Retina (tissue), 1 donor: Measurements from ENCODE around the gene RALGPS2.
"Not testable (repeated sequence)": the region's sequence is repeated elsewhere in the genome, so short reads cannot be mapped to it uniquely, and the experiment has no call there.

Source experiments
- DNase-seq: peaks from one replicate; pipeline ENCODE4 v3.0.0-alpha.2; 2016

RALGPS2 gene

DNA sequence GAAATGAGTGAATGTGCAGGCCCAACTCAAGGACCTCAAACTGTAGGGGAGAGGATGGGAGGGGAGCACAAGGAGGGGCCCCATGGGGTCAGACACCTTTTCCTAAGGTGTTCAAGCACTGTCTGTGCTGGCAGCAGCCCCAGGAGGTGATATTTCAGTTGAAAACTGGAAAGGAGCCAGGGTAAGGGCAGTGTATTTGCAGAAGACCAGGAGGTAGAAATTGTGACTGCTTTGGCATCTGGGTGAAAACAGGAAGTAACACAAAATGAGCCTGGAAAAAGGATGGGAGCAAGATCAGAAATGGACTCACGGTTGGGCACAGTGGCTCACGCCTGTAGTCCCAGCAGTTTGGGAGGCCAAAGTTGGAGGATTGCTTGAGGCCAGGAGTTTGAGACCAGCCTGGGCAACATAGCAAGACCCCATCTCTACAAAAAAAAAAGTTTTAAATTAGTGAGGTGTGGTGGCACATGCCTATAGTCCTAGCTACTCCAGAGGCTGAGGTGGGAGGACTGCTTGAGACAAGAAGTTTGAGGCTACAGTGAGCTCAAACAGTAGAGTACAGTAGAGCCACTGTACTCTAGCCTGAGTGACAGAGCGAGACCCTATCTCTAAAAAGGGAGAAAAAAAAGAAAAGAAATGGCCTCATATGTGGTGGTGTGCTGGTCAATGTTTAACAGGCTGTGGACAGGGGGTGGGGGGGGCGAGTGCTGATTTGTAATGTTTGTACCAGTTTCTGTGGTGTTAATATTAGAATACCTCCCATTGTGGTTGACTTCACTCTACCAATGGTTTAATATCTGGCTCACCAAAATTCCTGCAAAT is 222.0 kb downstream of the RALGPS2 start:
- no peak for DNase-seq

DNA sequence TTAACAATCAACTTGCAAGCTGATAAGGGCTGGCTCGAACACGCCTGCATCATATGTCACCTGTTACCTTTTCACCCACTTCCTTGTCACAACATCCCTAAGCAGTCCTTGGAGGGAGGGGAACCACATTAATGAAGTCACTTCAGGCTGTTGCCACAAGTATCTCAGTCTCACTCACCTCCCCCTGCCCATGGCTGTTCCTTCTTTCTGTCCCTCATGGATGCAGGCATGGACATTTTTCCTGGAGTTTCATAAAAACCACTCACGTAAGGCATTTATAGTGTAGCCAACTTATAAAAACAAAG is 222.6 kb downstream of the RALGPS2 start:
- no peak for DNase-seq

DNA sequence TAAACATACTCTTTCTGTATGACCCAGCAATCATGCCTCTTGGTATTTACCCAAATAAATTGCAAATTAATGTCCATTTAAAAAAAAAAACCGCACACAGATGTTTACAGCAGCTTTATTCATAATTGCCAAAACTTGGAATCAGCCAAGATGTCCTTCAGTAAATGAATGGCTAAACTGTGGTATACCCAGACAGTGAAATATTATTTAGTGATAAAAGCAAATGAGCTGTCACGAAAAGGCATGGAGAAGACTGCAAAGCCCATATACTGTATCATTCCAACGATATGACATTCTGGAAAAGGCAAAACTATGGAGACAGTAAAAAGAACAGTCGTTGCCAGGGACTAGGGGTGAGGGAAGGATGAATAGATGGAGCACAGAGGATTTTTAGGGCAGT is 223.6 kb downstream of the RALGPS2 start:
- DNase-seq, result no peak

DNA sequence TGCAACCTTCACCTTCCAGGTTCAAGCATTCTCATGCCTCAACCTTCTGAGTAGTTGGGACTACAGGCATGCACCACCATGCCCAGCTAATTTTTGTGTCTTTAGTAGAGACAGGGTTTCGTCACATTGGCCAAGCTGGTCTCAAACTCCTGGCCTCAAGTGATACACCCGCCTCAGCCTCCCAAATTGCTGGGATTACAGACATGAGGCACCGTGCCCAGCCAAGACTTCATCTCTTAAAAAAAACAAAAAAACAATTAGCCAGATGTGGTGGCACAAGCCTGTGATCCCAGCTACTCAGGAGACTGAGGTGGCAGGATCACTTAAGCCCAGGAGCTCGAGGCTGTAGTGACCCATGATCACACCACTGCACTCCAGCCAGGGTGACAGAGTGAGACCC is 224.8 kb downstream of the RALGPS2 start:
- not testable (repeated sequence) for DNase-seq

DNA sequence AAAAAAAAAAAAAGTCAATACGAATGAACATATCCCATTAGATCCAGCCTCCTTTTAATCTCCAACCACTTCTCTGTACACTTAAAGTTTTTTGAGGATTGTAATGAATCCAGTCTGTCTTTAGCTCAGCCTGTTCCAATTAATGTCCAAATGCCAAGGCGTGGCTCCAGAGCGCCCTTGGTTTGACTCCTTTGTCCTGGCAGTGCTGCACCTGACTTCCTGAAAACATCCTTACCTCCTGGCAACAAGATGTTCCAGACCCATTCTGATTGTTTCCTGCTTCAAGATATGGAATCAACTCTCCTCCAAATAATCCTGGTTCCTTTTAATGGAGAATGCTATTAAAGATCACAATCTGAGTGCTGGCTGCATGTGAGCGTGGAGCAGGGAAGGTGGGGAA is 226.6 kb downstream of the RALGPS2 start:
- no peak for DNase-seq

DNA sequence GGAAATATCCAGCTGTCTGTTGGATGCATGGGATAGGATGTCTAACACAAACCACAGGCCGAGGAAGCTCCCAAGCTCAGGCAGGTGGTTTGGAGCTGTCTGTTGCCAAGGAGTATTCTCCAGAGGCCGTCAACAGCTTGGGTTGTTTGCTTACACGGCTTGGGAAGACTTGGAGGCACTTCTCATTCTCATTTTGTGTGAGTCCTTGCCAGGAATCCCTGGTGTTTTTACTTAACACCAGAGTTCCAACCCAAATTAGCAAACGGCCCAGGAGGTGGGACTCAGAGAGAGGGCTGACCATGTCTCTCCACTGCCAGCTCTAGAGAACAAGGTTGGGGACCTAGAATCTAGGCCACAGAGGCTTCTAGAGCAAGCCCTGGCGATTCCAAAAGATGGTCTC is 228.0 kb downstream of the RALGPS2 start:
- DNase-seq, result no peak

DNA sequence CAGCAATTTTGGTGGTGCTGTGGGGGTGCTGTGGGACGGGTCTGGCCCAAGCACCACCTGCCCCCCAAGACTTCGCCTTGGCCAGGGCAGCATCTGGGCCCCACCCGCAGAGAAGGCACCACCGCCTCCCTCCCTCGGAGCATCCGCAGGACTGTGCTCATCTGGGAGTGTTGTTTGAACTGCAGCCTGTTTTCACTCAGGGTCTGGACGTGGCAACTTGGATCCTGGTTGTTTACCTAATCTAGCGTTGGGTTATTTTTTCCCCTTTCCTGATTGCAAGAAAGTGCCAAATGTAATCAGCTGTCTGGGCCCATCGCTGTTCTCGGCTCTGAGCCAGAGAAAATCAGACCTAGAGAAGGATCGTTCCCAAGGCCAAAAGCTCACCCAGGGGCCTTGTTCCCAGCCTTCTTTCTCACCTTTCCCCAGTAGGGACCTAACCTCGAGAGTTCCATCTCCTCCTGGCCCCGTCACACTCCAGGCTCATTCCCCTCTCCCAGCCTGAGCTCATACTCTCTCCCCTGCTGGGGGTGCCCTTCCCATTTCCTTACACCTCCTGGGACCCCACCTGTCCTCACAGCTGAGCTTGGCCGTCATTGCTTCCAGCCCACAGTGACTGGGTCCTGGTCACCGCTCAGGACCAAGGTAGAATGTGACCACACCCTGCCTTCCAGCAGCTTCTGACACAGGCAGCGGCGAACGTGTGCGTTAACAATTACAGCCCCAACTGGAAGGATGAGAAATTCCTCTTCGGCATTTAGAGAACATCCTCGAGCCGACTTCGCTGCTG is 228.7 kb downstream of the RALGPS2 start:
- no peak for DNase-seq

DNA sequence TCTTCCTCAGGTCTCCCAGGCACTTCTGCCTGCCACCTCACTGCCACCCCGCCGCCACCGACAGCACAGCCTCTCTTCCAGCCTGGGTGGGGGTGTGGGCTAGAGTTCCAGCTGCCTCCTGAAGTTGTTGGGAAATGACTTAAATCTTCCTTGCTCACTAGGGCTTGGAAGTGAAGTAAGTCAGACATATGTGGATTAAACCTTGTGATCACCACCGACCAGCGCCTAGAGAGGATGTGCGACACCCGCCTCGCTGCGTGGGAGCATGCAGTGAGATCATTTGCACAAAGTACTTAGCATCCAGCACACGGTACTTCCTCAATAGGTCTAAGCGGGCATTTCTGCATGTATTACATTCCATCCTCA is 229.3 kb downstream of the RALGPS2 start:
- no peak for DNase-seq

DNA sequence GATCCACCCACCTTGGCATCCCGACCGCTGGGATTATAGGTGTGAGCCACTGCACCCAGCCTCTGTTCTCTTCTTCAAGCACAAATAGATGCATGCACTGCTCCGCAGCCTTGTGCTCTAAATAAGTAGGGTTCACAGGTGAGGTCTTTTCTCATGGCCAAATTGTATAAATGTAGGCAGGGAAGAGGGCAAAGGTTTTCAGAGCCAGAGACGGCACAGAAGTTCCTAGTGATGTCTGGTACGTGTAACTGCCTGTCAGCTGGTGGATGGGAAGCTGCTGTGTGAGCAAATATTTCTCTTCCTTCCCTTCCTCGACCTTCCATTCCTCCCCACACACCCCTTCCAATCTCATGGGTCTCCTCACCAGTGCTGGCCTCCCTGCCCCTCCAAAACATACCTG is 229.9 kb downstream of the RALGPS2 start:
- DNase-seq, result no peak

DNA sequence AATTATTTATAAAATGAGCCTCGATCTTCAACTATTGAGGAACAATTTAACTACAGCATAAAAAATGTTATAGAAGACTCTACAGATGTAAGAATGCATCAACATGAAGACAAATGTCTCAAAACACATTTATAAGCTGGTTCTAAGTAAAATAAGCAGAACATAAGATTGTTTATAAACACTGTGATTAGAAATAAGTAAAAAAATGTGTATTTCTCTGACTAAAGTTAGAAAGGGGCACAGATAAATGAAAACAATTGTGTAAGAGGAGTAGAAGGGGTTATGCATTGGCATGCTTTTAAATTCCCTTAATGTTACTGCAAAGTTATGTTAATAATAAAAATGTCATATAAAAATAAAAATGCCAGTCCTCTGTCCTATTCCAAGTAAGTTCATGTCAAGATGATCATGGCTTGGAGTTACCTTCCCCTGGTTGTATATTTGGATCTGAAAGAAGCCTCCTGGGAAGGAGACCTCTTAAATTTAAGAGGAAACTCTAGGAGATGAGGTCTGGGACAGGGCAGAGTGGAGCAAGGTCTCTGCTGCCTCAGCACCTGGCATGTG is 230.4 kb downstream of the RALGPS2 start:
- DNase-seq, result no peak

DNA sequence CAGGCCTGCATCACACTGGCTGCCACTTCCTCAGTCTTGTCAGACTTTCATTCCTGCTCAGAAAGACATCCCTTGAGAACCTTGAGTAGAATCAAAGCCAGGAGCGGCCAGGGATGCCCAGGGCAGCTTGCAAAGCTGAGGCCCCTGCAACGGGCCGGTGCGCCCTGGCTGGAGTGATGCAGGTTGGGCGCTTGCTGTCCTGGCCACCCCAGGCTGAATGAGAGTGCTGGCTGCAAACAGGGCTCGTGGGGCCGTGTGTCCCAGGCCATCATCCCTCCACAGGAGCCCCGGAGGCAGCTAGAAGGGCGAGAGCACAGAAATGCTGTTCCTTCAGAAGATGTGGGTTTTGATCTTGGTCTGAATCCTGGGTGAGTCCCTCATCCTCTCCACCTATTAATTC is 233.4 kb downstream of the RALGPS2 start:
- DNase-seq, result peak; percentile 31

DNA sequence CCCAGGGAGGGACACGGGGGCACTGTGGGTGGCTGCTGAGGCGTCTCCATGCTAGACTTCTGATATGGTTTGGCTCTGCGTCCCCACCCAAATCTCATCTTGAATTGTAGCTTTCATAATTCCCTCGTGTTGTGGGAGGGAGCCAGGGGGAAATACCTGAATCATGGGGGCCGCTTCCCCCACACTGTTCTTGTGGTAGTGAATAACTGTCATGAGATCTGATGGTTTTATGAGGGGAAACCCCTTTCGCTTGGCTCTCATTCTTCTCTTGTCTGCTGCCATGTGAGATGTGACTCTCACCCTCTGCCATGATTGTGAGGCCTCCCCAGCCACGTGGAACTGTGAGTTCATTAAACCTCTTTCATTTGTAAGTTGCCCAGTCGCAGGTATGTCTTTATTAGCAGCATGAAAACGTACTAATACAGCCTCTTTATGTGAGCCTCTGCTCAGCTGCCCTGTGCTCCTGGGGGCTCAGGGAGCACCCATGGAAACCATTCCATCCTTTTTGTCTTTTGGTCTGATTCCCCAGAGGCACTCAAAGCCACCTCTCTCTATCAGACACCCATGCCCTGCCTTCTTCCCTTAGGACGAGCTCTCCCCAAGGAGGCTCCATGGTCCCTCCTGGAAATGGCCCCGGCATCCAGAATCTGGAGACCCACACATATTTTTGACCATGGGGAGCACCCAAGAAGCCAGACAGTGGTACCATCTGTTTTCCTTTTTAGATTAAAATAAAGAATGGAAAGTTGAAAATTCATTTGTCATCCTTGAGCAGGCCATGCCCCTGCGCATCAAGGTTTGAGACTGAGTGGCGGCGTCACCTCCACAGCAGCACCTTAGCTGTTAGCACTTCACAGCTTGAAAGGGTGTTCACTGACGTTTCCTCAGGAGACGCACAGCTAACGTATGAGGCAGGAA is 234.8 kb downstream of the RALGPS2 start:
- DNase-seq, result no peak

DNA sequence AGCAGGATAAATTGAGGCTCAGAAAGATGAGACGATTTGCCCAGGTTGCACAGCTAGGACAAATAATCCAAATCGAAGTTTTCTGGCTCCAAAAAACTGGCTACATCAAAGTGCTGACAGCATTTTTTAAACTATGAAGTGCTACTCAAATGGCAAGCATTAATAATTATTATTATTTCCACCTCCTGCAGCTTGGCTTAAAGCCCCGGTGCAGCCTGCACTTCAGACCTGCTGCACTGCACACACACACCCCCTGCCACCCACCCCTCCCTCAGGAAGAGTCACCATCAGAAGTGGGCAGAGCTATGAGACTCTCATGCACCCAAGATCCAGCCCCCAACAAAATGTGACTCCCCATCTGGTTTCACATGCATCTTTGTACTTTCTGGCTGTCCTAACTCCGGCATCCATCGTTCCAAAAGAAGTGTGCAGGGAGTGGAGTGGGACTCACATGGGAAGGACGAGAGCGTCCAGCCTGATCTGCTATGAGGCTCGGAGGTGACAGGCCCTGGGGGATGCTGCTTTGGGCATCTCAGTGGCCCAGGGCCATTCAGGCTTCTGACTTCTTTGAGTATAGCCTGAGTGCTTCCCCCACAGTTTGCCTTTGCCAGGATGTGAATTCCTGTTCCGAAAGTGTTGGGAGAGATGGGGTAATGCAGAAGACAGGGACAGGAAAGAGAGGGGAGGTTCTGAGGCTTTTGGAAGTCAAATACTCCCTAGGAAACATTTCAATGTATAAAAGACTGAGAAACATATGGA is 235.6 kb downstream of the RALGPS2 start:
- DNase-seq, result no peak

DNA sequence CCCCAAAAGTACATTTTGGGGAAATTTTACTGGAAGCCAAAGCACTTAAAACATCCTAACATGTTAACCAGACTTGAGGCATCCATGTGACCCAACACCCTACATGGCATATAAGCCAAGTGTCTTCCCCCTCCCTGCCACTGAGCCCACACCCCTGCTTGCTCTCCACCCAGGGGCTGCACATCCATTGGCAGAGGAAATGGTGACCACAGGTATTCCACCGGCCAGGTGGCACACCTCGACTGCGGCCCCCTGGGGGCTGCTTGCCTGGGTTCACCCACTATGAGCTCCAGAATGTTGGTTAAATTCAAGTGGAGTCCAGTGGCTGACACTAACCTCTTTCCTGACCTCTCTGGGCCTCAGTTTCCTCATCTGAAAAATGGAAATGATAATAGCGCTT is 236.3 kb downstream of the RALGPS2 start:
- DNase-seq, result no peak

DNA sequence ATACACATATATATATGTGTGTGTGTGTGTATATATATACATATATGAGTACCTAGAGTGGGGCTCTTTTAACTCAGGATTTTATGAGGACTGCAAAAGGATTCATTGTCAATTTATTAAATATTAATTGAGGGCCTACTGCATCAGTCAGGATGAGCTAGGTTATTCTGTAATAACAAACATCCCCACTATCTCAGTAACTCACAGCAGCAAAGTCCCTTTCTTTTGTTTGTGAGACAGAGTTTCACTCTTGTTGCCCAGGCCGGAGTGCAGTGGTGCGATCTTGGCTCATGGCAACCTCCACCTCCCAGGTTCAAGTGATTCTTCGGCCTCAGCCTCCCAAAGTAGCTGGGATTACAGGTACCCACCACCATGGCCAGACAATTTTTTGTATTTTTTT is 236.8 kb downstream of the RALGPS2 start:
- no peak for DNase-seq

DNA sequence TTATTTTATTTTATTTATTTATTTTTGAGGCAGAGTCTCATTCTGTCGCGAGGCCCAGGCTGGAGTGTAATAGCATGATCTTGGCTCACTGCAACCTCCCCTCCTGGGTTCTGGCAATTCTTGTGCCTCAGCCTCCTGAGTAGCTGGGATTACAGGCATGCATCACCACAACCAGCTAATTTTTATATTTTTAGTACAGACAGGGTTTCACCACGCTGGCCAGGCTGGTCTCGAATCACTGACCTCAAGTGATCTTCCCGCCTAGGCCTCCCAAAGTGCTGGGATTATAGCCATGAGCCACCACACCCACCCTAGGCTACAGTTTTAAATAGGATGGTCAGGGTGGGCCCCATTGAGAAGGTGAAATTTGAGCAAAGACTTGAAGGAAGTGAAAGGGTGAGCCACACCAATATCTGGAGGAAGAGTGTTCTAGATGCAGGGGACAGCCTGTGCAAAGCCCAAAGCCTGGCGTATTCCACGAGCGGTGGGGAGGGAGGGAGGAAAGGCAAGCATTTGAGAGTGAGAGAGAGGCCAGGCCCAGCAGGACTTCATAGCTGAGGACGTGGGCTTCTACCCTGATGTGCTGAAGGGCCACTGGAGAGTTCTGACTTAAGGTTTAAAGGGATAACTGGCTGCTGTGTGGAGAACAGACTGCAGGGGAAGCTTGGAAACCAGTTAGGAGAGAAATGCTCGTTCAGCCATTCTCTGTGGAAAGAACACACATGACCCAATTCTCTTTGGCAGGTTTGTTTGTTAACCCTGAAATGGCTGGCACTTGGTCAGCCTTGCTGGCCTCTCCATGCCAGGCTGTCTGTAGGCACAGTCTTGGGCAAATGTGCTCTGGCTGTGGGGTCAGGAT is 238.0 kb downstream of the RALGPS2 start:
- peak; percentile 55 for DNase-seq

DNA sequence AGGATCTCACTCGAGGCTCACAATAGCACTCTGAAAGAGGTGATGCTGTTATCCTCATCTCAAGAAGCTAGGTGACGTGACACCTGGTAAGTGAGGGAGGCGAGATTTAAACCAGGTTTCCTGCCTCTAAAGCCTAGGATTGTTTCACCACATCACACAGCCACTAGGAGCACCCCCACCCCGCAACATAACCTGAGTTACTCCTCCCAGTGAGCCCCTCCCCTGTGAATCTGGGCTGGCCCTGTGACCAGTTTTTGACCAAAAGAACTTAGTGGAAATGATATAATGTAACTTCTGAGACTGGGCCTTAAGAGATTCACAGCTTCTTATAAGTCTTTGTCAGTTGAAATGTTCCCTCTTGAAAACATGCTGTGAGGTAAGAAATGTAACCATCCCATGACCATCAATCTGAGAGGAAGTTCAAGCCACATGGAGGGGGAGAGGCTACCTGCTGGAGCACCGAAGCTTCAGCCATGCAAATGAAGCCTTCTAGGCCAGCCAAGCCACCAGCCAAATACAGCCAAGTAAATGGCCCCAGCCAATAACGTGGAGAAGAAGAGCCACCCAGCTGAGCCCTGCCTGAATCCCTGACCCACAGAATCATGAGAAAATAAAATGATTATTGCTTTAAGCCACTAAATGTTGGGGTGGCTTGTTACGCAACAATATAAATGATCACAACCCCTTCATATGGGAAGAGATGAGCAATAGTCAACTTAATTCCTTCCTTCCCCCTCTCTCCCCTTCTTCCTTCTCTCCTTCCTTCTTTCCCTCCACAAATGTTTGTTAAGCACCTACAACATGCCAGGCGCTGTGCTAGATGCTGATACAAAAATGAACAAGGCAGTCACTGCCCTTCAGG is 239.7 kb downstream of the RALGPS2 start:
- DNase-seq, result no peak

DNA sequence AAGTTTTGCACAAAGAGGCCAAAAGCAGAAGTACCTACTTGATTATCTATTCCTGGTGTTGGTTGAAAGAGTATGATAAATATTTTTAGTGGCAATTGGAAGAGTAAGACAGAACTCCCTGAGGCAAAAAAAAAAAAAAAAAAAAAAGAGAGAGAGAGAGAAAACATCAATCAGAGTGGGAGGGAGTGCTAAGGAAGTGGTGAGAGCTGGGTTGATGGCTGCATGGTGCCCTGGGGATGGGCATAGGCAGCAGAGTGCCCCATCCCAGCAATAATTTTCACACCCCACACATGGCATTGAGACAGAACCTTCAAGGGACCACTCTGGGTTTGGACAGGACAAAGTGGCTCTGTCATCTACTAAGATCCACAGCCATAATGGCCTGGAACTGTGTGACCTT is 241.3 kb downstream of the RALGPS2 start:
- no peak for DNase-seq

DNA sequence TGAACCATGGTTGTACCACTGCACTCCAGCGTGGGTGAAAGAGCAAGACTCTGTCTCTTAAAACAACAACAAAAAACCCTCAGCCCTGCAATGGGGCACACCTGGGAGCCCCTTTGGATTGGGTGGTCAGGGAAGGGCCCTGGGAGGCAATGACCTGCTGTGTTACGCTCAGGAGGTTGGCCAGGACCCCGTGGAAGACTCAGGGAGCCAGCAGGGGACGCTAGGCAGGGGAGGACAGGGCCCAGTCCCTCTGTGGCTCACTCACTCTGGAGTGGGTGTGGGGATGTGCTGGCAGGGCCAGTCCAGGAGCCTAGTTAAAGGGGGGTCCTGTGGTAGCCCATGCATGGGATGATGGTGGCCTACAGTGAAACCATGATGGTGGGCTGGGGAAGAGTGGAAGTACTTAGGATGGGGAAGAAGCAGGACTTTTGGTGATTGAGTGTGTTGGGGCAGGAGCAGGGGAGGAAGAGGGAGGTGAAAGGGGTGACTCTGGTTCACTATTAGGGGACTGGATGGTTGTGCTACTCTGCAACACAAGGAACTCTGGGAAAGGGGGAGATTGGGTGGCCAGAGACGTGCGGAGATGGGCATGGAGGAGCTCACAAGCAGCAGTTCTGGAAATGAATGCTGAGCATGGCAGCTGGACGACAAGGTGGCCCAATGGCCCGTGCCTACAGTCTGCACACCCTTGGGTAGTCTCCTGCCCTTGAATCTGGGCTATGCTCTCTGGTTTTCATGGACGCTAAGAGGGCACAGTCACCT is 244.4 kb downstream of the RALGPS2 start:
- DNase-seq, result no peak

DNA sequence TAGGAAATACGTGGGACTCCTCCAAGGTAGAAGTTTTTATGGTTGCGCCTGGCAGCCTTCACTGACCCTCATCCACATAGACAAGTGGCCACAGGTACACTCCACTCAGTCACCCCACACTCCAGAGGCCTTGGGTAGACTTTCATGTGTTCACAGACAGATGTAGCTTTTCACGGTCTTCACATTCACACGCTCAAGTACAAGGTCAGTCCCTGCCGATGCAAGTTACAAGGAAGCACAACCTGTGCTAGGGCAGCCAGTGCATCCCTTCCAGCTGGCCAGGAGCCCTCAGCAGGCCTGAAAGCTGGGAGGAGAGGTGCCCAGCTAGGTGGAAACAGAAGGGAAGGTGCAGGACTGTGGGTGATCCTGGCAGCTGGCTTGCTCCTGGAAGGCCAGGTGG is 245.1 kb downstream of the RALGPS2 start:
- DNase-seq, result no peak
